ENCODE results near the gene MRPL53.
A peak's percentile ranks its signal among the peaks of the same experiment; 100 is the strongest.

The MRPL53 gene

GRCh38 chr2:74472086-74472944, at the start of gene MRPL53:
Gene MRPL53, minus strand, starts transcription at chr2:74472680. Its CDS starts 20 bp downstream, at chr2:74472660.
- DNase-seq (ENCODE audit: low read depth in 1 of 2, low spot score in 1 of 2): peak; percentile 93 to 96

- DNase-seq (ENCODE audit: low read depth in 1 of 2, low spot score in 1 of 2): no peak
Measured at GRCh38 chr2:74516650-74517049, 44.2 kb upstream of the MRPL53 start.

DNA sequence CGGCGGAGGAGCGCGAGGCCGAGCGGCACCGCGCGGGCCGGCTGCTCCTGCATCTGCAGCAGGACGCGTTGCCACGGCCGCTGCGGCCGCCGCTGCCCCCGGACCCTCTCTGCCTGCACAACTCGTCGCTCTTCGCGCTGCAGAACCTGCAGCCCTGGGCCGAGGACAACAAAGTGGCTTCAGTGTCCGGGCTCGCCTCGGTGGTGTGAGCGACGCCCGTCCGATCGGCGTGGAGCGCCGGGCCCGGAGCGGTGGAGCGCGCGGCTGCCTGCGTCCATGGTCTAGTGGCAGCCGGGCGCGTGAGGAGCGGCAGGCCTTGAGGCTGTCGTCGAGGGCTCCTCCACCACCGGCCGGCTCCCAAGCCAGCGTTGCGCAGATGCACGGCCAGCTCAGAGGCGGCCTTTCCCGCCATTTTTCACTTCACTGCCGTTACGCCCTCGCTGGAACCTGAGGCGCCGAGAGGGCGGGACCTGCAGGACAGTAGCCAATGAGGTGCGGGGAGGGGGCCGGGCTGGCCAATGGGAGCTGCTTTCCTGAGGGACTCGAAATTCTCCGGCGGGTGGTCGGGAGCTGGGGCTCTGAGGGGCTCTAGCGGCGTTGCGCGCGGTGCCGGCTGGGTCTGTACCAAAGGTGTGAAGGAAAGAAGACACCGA, 43.6 kb upstream of the MRPL53 start:
- peak in 1 of 2 donors; percentile 61 for DNase-seq (ENCODE audit: low read depth in 1 of 2, low spot score in 1 of 2)

GRCh38 chr2:74515271-74515980, 42.9 kb upstream of the MRPL53 start:
- no peak for DNase-seq (ENCODE audit: low read depth in 1 of 2, low spot score in 1 of 2)

DNA sequence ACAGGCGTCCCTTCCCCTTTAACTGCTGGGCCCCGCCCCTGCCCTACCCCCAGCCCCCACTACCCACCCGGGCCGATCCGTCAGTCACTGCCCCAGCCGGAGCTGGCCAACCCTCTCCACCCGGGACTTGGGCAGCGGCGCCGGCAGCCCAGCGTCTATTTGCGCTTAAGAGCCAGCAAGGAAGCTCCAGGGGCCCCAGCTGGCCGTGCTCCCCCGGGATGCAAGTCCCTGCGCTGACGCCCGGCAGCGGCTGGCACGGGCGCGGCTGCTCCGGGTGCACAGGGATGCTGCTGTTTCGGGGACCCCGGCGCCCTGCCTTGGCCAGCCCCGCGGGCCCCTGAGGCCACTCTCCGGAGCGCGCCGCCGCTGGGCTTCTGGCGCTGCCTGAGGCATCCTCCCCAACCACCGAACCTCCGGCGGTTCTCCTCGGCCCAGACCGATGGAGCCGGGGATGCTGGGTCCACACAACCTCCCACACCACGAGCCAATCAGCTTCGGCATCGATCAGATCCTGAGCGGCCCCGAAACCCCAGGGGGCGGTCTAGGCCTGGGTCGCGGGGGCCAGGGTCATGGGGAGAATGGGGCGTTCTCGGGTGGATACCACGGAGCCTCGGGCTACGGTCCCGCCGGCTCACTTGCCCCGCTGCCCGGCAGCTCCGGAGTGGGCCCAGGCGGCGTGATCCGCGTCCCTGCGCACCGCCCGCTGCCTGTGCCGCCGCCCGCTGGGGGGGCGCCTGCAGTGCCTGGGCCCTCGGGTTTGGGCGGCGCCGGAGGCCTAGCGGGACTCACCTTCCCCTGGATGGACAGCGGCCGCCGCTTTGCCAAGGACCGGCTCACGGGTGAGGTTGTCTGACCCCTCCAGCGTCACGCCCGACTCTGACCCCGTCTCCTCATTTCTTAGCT, 42.1 kb upstream of the MRPL53 start, which contains the start of gene TLX2:
Gene TLX2, plus strand, starts transcription at position 83 of the 903 bp plus-strand sequence. Its CDS starts 357 bp downstream, at position 440.
- no peak for DNase-seq (ENCODE audit: low read depth in 1 of 2, low spot score in 1 of 2)

DNA sequence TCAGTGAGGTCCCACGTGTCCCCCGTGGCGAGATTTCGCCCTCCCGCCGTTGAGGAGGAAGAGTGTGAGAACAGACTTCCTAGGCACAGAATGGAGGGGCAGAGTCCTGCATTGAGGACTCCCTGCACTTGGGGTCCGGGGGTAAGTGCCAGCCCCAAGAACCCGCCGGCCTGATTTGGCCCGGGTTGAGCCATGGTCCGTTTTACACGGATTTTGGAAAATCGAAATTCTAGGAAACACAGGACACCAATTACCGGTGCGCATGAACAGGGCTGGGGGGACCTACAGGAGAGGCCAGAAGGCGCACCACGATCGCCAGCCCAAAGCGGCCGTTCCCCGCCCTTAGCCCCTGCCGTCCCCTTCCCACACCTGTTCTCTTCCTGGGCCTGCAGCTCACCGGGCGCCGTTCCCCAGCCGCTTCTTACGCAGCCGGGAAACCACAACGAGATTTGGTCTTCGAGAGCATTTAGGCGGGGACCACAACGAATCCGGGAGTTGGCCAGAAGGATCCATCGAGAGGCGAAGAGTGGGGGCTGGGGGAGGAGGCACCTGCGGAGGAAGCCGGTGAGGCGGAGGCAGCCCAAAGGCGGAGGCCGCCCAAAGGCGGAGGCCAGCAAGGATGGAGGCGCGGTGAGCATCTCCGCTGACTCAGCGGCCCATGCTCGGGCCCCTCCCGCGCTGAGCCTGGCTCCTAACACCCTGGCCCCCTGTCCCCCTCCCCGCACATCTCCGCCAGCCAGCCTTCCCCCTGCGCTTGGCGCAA, 41.3 kb upstream of the MRPL53 start:
- DNase-seq (ENCODE audit: low read depth in 1 of 2, low spot score in 1 of 2): no peak

GRCh38 chr2:74512744-74513604, 40.5 kb upstream of the MRPL53 start:
- DNase-seq (ENCODE audit: low read depth in 1 of 2, low spot score in 1 of 2): no peak

DNA sequence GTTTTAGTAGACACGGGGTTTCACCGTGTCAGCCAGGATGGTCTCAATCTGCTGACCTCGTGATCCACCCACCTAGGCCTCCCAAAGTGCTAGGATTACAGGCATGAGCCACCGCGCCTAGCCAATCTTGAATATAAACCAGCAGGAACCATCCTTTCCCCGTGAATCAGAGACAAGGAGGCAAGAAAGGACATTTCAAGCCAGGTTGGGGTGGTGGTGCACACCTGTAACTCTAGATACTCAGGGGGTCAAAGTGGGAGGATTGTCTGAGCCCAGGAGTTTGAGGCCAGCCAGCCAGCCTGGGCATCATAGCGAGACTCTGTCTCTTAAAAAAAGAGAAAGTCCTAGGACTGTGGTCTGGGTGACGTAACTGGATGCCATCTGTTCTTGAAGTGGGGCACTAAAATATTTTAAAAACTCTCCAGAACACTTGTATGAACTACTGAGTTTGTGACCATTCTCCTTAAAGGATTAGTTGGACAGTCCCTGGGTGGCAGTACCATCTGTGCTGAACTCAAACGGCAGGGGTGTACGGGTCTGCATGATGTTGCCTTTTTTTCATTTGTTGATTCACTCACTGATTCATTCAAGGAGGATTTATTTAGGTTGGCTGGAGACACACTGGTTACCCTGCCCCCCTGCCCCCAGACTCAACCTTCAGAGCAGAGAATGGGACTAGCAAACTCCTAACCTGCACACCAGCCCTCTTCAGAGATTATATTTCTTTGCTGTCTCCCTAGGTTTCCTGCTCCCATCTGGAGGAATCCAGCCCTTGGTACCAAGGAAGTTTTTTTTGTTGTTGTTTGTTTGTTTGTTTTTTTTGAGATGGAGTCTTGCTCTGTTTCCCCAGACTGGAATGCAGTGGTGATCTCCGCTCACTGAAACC, 38.9 kb upstream of the MRPL53 start:
- no peak for DNase-seq (ENCODE audit: low read depth in 1 of 2, low spot score in 1 of 2)

- no peak for DNase-seq (ENCODE audit: low read depth in 1 of 2, low spot score in 1 of 2)
Measured at GRCh38 chr2:74510272-74510671, 37.8 kb upstream of the MRPL53 start.

- no peak for DNase-seq (ENCODE audit: low read depth in 1 of 2, low spot score in 1 of 2)
Measured at GRCh38 chr2:74507926-74508520, 35.5 kb upstream of the MRPL53 start.

GRCh38 chr2:74507145-74507925, 34.9 kb upstream of the MRPL53 start, which contains the start of gene PCGF1:
Gene PCGF1, minus strand, starts transcription at chr2:74507695. Its CDS starts 27 bp downstream, at chr2:74507668.
- DNase-seq (ENCODE audit: low read depth in 1 of 2, low spot score in 1 of 2): peak; percentile 95 to 98

GRCh38 chr2:74505448-74506246, 33.2 kb upstream of the MRPL53 start:
- DNase-seq (ENCODE audit: low read depth in 1 of 2, low spot score in 1 of 2): no peak

- DNase-seq (ENCODE audit: low read depth in 1 of 2, low spot score in 1 of 2): no peak
Measured at GRCh38 chr2:74504591-74504990, 32.1 kb upstream of the MRPL53 start.

- DNase-seq (ENCODE audit: low read depth in 1 of 2, low spot score in 1 of 2): no peak
Measured at GRCh38 chr2:74503506-74504475, 31.3 kb upstream of the MRPL53 start.

Measured in activated T-helper 1 cell treated with anti-CD3 and anti-CD28 coated beads, Interleukin-2, amount 50 U/mL, for 16 hours (primary cell).